Activated naive CD4-positive, alpha-beta T cell treated with anti-CD3 and anti-CD28 coated beads for 36 hours (primary cell): ENCODE results near the gene TAPT1. TPM values are rescaled to one million over a fixed set of nuclear protein-coding genes. Genes with fewer than 3 reads are reported as not detected.
"Not testable (repeated sequence)": the region's sequence is repeated elsewhere in the genome, so short reads cannot be mapped to it uniquely, and the experiment has no call there.

ENCODE experiments used
- CTCF ChIA-PET: fragments of 350-600 bp; sonication (Branson Sonifier 250); formaldehyde crosslinking; loops from one replicate; lab custom pipeline; 2021; ENCODE audit warnings: antibody characterized with exemption; lab: Charles Lee
- DNase-seq: peaks from one replicate; pipeline ENCODE4 v3.0.0-alpha.2; 2020
- H3K27ac Mint-ChIP-seq: one replicate; pipeline ENCODE4 v1.8.0; 2021; ENCODE audit warnings: mild to moderate bottlenecking, mixed read lengths
- H3K27me3 Mint-ChIP-seq: one replicate; pipeline ENCODE4 v1.8.0; 2021; ENCODE audit warnings: low read depth, mixed read lengths
- H3K36me3 Mint-ChIP-seq: one replicate; pipeline ENCODE4 v1.8.0; 2021; ENCODE audit warnings: low read depth, mixed read lengths
- H3K4me1 Mint-ChIP-seq: one replicate; pipeline ENCODE4 v1.8.0; 2021; ENCODE audit warnings: low read depth, mixed read lengths
- H3K4me3 Mint-ChIP-seq: one replicate; pipeline ENCODE4 v1.8.0; 2021; ENCODE audit warnings: mild to moderate bottlenecking, moderate library complexity, mixed read lengths
- H3K9me3 Mint-ChIP-seq: one replicate; pipeline ENCODE4 v1.8.0; 2021; ENCODE audit warnings: mixed read lengths
- intact Hi-C: fragments of 100-400 bp; cut with micrococcal nuclease; formaldehyde crosslinking; loops from one replicate; pipeline ENCODE4 v1.15.1; 2023
- total RNA-seq, 2 experiments: library from RNA; stranded (reverse); gene quantifications; one replicate each; pipeline ENCODE4 v1.2.3, GENCODE V29; 2021

TAPT1 gene
- total RNA-seq, 2 experiments from 2014 or later, result 48.6 to 48.9 TPM

DNA sequence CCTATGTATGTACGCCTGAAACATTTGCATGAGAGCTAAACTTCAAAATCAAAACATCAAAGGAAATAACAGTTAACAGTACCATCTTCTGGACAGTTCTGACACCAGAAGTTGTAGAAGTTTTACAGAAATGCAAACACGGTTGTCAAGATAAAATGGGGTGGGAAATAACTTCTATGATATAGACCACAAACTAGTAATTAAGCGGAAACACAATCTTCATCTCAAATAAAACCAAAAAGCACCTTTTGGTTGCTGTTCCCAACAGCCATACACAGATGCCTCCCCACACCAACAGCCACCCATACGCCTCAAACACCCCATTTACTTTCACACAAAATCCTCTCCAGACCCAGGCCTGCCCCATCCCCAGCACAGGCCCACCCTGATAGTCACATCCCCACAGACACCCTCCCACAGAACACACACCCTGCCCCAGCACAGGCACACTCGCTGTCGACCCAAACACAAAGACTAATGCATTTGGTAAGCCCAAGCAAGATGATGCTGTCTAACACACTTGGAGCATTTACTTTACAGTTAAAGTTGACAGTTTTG is 64.3 kb downstream of the TAPT1 start:
- H3K27me3 Mint-ChIP-seq, result no peaks in the 10 kb centered on the region
- intact Hi-C loops, result no loop called here
- H3K9me3 Mint-ChIP-seq, result no peaks in the 10 kb centered on the region
- no peak overlapping the region for H3K4me3 Mint-ChIP-seq
- H3K4me1 Mint-ChIP-seq, result peaks cover 3% of the 10 kb centered on the region
- peaks cover 29% of the 10 kb centered on the region for H3K36me3 Mint-ChIP-seq
- no peak overlapping the region for H3K27ac Mint-ChIP-seq
- DNase-seq, result no peak
- CTCF ChIA-PET, result no interaction called here

DNA sequence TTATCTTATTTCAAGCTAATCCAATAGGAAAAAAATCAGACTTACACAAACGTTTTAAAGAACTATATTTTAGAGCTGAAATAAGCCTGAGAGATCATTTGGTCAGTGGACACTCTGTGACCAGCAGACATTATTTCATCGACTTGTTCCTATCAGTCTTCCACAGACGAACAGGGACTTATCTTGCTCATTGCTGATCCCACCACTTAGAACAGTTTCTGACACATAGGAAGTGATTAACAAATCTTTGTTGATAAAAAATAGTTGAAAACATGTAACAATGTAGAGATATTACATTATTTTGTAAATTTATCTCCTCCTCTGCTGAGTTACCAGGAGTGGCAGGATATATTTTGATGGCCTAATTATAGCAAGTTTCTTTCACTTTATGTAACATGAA is 65.8 kb downstream of the TAPT1 start:
- Mint-ChIP-seq H3K27ac (no peak overlapping the region), H3K4me1 (peaks cover 3% of the 10 kb centered on the region), H3K36me3 (peaks cover 18% of the 10 kb centered on the region), H3K9me3 (no peaks in the 10 kb centered on the region), H3K4me3 (no peak overlapping the region), H3K27me3 (no peaks in the 10 kb centered on the region)
- no peak for DNase-seq
- intact Hi-C loops, result no loop called here
- CTCF ChIA-PET, result no interaction called here

DNA sequence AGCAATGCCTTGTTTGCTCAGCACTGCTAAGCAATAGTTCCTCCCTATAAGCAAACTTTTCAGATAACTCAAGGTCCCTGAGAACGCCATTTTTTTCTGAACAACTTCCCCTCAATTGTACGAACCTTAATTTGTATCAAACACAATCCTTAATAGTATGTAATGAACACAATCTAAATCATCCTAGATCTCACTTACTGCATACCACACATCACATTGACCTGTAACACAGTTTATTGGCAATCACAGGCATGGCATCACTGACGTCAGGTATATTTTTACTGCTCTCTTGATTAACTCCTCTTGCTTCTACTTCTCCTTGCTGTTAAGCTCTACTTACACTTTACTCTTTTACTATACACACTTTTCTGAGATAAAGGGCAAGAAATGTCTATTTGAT is 67.0 kb downstream of the TAPT1 start:
- no peaks in the 10 kb centered on the region for H3K27me3 Mint-ChIP-seq
- intact Hi-C loops, result no loop called here
- CTCF ChIA-PET, result interaction anchor here (1.2 kb wide), 1 partner anchor 277 kb away, joined by 3 read pairs; no protein-coding TSS in a partner anchor
- H3K27ac Mint-ChIP-seq, result no peak overlapping the region
- no peaks in the 10 kb centered on the region for H3K9me3 Mint-ChIP-seq
- no peak overlapping the region for H3K4me3 Mint-ChIP-seq
- no peak for DNase-seq
- H3K36me3 Mint-ChIP-seq, result peaks cover 12% of the 10 kb centered on the region
- peaks cover 3% of the 10 kb centered on the region for H3K4me1 Mint-ChIP-seq

DNA sequence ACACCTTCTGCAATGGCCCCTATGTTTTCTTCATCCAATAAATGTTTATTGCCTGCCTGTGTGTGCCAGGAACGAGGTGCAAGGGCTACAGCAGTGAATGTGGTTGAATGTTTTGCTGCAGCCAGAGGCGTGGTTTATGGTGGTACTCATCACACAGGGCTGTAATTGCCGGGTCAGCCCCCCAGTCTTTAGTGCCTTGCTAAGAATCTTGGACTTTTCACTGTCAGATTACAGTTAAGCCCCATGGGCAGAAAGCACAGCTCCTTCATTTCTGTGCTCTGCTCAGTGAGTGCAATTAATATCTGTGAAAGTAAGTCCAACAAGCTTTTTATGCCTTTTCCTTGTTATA is 67.8 kb downstream of the TAPT1 start:
- no peak overlapping the region for H3K4me3 Mint-ChIP-seq
- no peak overlapping the region for H3K27ac Mint-ChIP-seq
- H3K27me3 Mint-ChIP-seq, result no peaks in the 10 kb centered on the region
- CTCF ChIA-PET, result interaction anchor here (0.9 to 1.2 kb wide), 2 partner anchors 15 to 276 kb away, joined by 3 read pairs; no protein-coding TSS in a partner anchor
- DNase-seq, result no peak
- peaks cover 3% of the 10 kb centered on the region for H3K4me1 Mint-ChIP-seq
- intact Hi-C loops, result no loop called here
- no peaks in the 10 kb centered on the region for H3K9me3 Mint-ChIP-seq
- peaks cover 10% of the 10 kb centered on the region for H3K36me3 Mint-ChIP-seq

DNA sequence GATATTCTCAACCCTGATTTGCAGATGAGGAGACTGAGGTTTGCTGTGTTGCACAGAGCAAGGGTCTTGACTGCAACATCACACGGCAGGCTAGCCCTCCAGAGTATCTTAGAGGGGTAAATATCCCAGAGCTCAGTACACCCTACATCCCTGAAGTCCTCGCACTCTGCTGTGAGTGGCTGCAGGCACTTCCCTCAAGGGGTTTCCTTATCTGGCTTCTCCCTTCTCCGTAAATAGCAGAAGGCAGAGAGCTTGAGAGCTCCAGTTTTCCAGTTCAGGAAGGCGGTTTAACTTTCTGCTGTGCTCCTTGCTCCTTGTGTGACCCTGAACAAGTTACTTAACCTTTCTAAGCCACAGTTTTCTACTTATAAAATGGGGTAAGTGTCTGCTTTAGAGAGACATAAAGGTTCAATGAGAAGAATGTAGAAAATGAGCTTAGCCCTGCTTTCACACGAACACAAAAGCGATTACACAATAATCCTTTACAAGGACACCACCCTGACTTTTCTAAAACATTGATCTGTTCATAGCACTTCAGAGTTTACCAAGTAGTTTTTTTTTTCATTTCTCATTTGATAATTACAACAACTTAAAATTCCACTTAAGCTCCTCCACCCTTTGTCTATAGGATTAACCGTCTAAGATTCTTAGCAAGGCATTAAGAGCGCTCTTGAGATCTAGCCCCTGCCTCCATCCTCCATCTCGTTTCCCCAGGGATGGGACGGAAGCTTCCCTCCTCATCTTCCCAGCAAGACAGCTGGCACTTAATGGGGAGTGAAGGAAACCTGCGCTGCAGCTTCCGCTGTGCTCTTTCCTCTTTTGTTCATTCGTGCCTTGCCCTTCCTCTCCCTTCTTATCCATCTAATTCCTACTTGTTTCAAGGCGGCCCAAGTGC is 68.4 kb downstream of the TAPT1 start:
- CTCF ChIA-PET, result interaction anchor here (0.9 to 1.2 kb wide), 2 partner anchors 16 to 276 kb away, joined by 3 read pairs; no protein-coding TSS in a partner anchor

DNA sequence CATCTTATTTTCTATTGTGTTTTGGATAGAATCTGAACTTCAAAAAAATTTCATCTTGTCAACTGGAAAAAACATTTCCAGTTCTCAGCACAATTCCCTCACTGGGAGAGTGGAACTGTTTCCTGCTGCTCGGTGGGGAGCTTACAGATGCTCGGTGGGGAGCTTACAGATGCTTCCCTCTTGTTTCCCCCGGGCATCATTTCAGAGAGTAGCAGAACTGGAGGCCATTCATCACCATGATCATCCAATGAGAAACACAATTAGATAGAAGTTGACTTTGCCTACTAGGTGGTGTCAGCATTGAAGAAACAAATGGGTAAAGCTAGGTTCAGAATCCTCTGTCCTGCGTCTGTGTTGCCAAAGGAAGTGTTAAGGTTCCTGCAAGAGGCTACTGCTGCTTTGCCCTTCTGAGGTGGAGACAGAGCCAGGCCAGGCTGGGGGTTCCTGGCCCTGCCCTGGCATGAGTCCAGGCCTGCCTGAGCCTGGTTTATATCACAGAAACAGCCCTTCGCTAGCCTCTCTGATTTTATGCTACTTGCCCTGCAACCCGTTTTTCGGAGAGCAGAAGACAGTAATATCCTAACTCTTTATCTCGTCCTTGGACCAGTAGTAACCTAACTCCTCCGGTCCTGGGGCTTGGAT is 70.6 kb downstream of the TAPT1 start:
- no peak overlapping the region for H3K27ac Mint-ChIP-seq
- CTCF ChIA-PET, result interaction anchor here (1.0 kb wide), 1 partner anchor 91 kb away, joined by 3 read pairs; no protein-coding TSS in a partner anchor
- H3K9me3 Mint-ChIP-seq, result no peaks in the 10 kb centered on the region
- no peaks in the 10 kb centered on the region for H3K36me3 Mint-ChIP-seq
- H3K4me3 Mint-ChIP-seq, result no peak overlapping the region
- no peaks in the 10 kb centered on the region for H3K27me3 Mint-ChIP-seq
- no peaks in the 10 kb centered on the region for H3K4me1 Mint-ChIP-seq
- no peak for DNase-seq
- intact Hi-C loops, result no loop called here

More for the DNA sequence above, 68.4 kb downstream of the TAPT1 start:
- no peak overlapping the region for H3K4me3 Mint-ChIP-seq
- H3K4me1 Mint-ChIP-seq, result peaks cover 3% of the 10 kb centered on the region
- no peak for DNase-seq
- H3K27me3 Mint-ChIP-seq, result no peaks in the 10 kb centered on the region
- no peaks in the 10 kb centered on the region for H3K9me3 Mint-ChIP-seq
- no peak overlapping the region for H3K27ac Mint-ChIP-seq
- intact Hi-C loops, result no loop called here
- peaks cover 9% of the 10 kb centered on the region for H3K36me3 Mint-ChIP-seq

DNA sequence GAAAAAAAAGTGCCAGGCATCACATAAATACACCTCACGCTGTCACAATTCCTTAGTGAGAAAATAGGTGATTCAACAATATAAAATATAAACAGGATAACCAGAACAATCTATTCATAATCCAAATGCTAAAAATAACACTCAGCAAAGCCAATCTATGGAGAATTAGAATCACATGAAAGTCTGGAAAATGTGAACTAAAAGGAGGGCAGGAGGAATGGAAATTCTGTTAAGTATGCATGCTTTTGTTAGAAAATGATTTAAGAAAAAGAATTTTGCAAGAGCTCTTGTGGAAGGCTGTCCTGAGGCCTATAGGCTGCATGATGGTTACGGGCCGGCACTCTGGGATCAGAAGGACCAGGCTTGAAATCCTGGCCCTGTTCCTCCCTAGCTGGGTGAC is 71.8 kb downstream of the TAPT1 start:
- Mint-ChIP-seq H3K9me3 (no peaks in the 10 kb centered on the region), H3K27me3 (no peaks in the 10 kb centered on the region), H3K4me3 (no peak overlapping the region), H3K4me1 (no peaks in the 10 kb centered on the region), H3K27ac (no peak overlapping the region), H3K36me3 (no peaks in the 10 kb centered on the region)
- DNase-seq, result no peak
- CTCF ChIA-PET, result no interaction called here
- intact Hi-C loops, result no loop called here

DNA sequence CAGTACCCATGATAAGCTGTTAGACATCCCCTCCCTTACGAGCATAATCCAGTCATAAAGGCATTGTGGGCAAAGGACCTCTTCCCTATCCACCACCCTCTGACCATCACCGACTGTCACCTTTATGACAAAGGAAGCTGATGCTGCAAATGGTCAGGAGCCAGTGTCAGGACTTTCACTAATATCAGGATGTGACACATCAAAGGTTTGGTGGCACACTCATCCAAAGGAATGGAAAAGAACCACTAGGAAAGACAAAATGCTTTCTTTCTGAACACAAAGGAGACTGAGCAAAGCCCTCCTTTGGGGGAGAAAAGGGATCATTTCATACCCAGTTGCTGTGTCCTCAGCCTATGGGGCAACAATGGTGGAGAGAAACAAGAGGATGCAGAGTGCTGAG is 75.6 kb downstream of the TAPT1 start:
- no peak overlapping the region for H3K27ac Mint-ChIP-seq
- H3K36me3 Mint-ChIP-seq, result no peaks in the 10 kb centered on the region

DNA sequence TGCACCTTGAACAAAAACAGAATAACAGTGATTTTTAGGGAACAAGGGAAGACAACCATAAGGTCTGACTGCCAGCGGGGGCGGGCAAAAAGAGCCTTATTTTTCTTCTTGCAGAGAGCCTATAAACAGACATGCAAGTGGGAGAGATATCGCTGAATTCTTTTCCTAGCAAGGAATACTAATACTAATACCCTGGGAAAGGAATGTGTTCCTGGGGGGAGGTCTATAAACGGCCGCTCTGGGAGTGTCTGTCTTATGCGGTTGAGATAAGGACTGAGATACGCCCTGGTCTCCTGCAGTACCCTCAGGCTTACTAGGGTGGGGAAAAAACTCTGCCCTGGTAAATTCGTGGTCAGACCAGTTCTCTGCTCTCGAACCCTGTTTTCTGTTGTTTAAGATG is 81.4 kb downstream of the TAPT1 start:
- DNase-seq, H3K4me3 Mint-ChIP-seq, H3K27me3 Mint-ChIP-seq, H3K36me3 Mint-ChIP-seq, H3K27ac Mint-ChIP-seq, intact Hi-C loops, CTCF ChIA-PET, H3K4me1 Mint-ChIP-seq: not testable (repeated sequence)
- peaks cover 22% of the 10 kb centered on the region for H3K9me3 Mint-ChIP-seq

More for the DNA sequence above, 75.6 kb downstream of the TAPT1 start:
- no peaks in the 10 kb centered on the region for H3K4me1 Mint-ChIP-seq
- no peaks in the 10 kb centered on the region for H3K27me3 Mint-ChIP-seq
- H3K4me3 Mint-ChIP-seq, result no peak overlapping the region
- DNase-seq, result no peak
- peaks cover 2% of the 10 kb centered on the region for H3K9me3 Mint-ChIP-seq
- CTCF ChIA-PET, result no interaction called here
- intact Hi-C loops, result no loop called here

DNA sequence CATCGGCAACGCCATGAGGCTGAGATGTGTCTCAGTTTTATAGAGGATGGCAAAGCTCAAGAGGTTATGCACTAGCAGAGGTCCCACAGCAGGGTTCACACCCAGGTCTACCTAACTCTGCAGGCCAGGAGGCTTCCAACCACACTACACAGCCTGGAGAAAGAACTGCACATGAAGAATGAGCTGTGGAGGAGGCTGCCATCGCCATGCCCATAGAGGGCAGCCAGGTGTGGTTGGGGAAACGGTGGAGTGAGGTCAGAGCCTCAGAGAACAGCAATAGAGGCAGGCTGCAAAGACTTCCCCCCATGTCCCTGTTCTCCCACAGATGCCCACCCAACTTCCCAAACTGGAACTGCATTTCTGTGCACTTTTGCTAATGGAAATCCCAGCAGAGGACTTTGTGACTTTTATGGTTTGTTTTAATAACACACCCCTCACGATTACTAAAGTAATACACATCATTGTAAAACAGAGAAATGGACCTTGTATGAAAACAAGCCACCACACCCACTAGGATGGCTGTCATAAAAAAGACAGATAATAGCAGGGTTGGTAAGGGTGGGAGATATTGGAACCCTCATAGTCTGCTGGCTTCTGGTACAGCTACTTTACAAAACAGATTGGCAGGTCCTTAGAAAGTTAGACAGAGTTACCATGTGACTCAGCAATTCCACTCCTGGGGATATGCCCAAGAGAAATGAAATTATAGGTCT is 83.5 kb downstream of the TAPT1 start:
- Mint-ChIP-seq H3K4me1 (no peaks in the 10 kb centered on the region), H3K27ac (no peak overlapping the region), H3K36me3 (no peaks in the 10 kb centered on the region), H3K4me3 (no peak overlapping the region), H3K27me3 (peaks cover 2% of the 10 kb centered on the region), H3K9me3 (peaks cover 22% of the 10 kb centered on the region)
- DNase-seq, result no peak
- CTCF ChIA-PET, result interaction anchor here (0.7 kb wide), 1 partner anchor 1507 kb away, joined by 3 read pairs; no protein-coding TSS in a partner anchor
- intact Hi-C loops, result no loop called here

DNA sequence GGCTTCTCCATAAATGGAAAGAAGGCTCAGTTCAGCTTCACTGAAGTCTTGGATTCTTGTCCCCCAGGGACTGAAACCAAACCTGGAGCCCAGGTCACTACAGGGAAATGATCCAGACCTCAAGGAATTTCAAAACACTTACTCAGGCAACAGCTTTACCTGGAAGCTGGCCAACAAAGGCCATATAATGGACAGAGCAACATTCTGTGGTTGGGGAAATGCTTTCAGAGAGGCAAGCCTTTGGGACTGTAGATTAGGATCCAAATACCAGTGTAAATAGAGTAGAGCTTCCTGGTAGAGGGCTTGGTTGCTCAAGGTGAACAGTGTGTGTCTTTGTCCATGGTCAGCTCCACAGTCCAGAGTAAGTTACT is 85.4 kb downstream of the TAPT1 start:
- no peak for DNase-seq
- Mint-ChIP-seq H3K27me3 (peaks cover 2% of the 10 kb centered on the region), H3K36me3 (no peaks in the 10 kb centered on the region), H3K4me1 (no peaks in the 10 kb centered on the region), H3K27ac (no peak overlapping the region), H3K9me3 (peaks cover 21% of the 10 kb centered on the region), H3K4me3 (no peak overlapping the region)
- CTCF ChIA-PET, result no interaction called here
- intact Hi-C loops, result no loop called here

DNA sequence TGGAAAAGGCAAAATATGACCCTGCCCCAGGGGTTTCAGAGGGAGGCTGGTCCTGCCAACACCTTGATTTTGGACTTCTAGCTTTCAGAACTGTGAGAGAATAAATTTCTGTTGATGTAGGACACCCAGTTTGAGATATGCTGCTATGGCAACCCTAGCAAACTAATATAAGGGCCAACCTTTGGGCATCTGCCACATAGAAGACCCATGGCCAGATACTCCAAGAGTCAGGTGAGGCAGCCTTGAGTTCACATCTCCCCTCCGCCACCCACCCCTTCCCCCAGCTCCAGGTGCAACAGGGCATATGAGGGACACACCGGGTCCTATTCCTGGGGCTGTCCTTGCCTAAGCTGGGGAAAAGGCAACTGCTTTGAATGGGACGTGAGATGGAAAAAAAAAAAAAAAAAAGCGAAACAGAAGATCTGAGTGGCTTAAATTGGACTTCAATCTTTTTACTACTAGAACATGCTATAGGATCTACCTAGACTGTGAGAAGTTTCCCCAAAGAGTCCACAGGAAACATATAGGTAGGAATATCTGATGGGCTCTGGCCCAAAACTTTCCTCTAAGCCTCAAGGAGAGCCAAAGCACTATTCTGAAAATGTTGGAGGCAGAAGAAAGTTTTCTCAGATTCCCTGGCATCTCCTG is 85.9 kb downstream of the TAPT1 start:
- Mint-ChIP-seq H3K4me1 (no peaks in the 10 kb centered on the region), H3K27ac (no peak overlapping the region), H3K27me3 (peaks cover 2% of the 10 kb centered on the region), H3K36me3 (no peaks in the 10 kb centered on the region), H3K9me3 (peaks cover 20% of the 10 kb centered on the region), H3K4me3 (no peak overlapping the region)
- intact Hi-C loops, result no loop called here
- DNase-seq, result no peak
- CTCF ChIA-PET, result no interaction called here
